Activated CD4-positive, alpha-beta T cell treated with anti-CD3 and anti-CD28 coated beads for 36 hours (primary cell): ENCODE data around the gene RPL13. TPM values are rescaled to one million over a fixed set of nuclear protein-coding genes. Genes with fewer than 3 reads are reported as not detected.

ENCODE experiments used
- ATAC-seq: fragments of 200-7000 bp; cut with Tn5 transposase; one replicate; pipeline ENCODE4 v1.10.0; 2021; ENCODE audit warnings: mild to moderate bottlenecking, moderate library complexity
- CTCF ChIA-PET: fragments of 350-600 bp; sonication (Branson Sonifier 250); formaldehyde crosslinking; loops from one replicate; lab custom pipeline; 2021; ENCODE audit warnings: antibody characterized with exemption; lab: Charles Lee
- POLR2A ChIA-PET: fragments of 350-600 bp; sonication (Branson Sonifier 250); formaldehyde crosslinking; loops from one replicate; lab custom pipeline; 2021; ENCODE audit warnings: antibody characterized with exemption, inconsistent platforms; lab: Charles Lee
- DNase-seq: peaks from one replicate; pipeline ENCODE4 v3.0.0-alpha.2; 2020
- H3K27ac Mint-ChIP-seq: one replicate; pipeline ENCODE4 v1.8.0; 2021; ENCODE audit warnings: mixed read lengths
- H3K27me3 Mint-ChIP-seq: one replicate; pipeline ENCODE4 v1.8.0; 2021; ENCODE audit warnings: mixed read lengths
- H3K36me3 Mint-ChIP-seq: one replicate; pipeline ENCODE4 v1.8.0; 2021; ENCODE audit warnings: low read depth, mixed read lengths
- H3K4me1 Mint-ChIP-seq: one replicate; pipeline ENCODE4 v1.8.0; 2021; ENCODE audit warnings: mixed read lengths
- H3K4me3 Mint-ChIP-seq: one replicate; pipeline ENCODE4 v1.8.0; 2021; ENCODE audit warnings: mild to moderate bottlenecking, moderate library complexity, mixed read lengths
- H3K9me3 Mint-ChIP-seq: one replicate; pipeline ENCODE4 v1.8.0; 2021; ENCODE audit warnings: low read depth, mixed read lengths
- intact Hi-C, 2 experiments: fragments of 100-400 bp; cut with DNase I in 1 of 2; cut with micrococcal nuclease in 1 of 2; formaldehyde crosslinking; loops; one replicate each; pipeline versions ENCODE4 v1.14.2 to v1.15.1; 2022 to 2024; cut with DNase I, micrococcal nuclease
- total RNA-seq, 2 experiments: library from RNA; stranded (reverse); gene quantifications; one replicate each; pipeline ENCODE4 v1.2.3, GENCODE V29; 2021

Gene RPL13
- total RNA-seq, 2 experiments from 2014 or later, result 2,518 to 3,038 TPM

GRCh38 chr16:89555265-89555664 lies 5.2 kb upstream of the RPL13 start:
- Mint-ChIP-seq H3K36me3 (peaks cover 13% of the 10 kb centered on the region), H3K27ac (no peak overlapping the region), H3K4me3 (no peak overlapping the region), H3K4me1 (peaks cover 9% of the 10 kb centered on the region), H3K27me3 (no peaks in the 10 kb centered on the region), H3K9me3 (no peaks in the 10 kb centered on the region)
- CTCF ChIA-PET, result interaction anchor here (0.6 kb wide), 1 partner anchor 107 kb away, joined by 3 read pairs; no protein-coding TSS in a partner anchor
- POLR2A ChIA-PET, result no interaction called here
- intact Hi-C loops, result no loop called here
- ATAC-seq (no peak), DNase-seq (no peak)

DNA sequence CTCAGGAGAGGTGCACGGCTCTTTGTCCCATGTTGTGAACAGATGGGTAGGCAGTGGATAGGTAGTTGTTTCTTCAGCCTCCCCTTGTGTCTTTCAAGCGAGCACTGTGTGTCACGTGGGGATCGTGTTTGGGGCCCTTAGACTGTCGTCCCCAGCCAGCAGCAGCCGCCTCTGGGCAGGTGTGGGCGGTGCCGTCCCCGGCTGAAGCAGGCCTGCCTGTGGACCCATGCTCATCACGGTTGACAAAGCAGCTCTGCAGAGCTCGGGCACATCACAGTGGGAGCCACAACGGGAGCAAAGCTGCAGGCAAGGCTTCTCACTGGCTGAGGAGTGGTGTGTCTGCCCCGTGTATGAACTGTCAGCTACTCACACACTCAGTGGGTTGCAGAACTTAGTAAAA lies 4.7 kb upstream of the RPL13 start:
- intact Hi-C loops, result loop anchor here in 1 of 2 experiments (2.0 kb wide), 1 partner anchor 223 kb away; no protein-coding TSS in a partner anchor
- Mint-ChIP-seq H3K9me3 (no peaks in the 10 kb centered on the region), H3K4me1 (peaks cover 9% of the 10 kb centered on the region), H3K27me3 (no peaks in the 10 kb centered on the region), H3K36me3 (peaks cover 16% of the 10 kb centered on the region), H3K4me3 (no peak overlapping the region), H3K27ac (no peak overlapping the region)
- CTCF ChIA-PET, result interaction anchor here (0.6 to 0.7 kb wide), 2 partner anchors 10 to 107 kb away, joined by 3 read pairs; no protein-coding TSS in a partner anchor
- DNase-seq, result no peak
- POLR2A ChIA-PET, result no interaction called here
- ATAC-seq, result no peak

- Mint-ChIP-seq H3K27ac (peak overlapping the region; percentile 26), H3K4me1 (peaks cover 11% of the 10 kb centered on the region), H3K4me3 (no peak overlapping the region), H3K27me3 (no peaks in the 10 kb centered on the region), H3K36me3 (peaks cover 23% of the 10 kb centered on the region), H3K9me3 (no peaks in the 10 kb centered on the region)
- ATAC-seq, result peak; percentile 68
- CTCF ChIA-PET, result interaction anchor here (0.8 to 1.3 kb wide), 4 partner anchors 9 to 310 kb away, joined by 3 to 4 read pairs (median 3); no protein-coding TSS in a partner anchor
- POLR2A ChIA-PET, result interaction anchor here (0.6 kb wide), 1 partner anchor 390 kb away, joined by 4 read pairs; no protein-coding TSS in a partner anchor
- intact Hi-C loops, result loop anchor here in 1 of 2 experiments (2.0 kb wide), 1 partner anchor 224 kb away; no protein-coding TSS in a partner anchor
- DNase-seq, result peak; percentile 93
Observed at GRCh38 chr16:89556750-89557689, 3.5 kb upstream of the RPL13 start.

DNA sequence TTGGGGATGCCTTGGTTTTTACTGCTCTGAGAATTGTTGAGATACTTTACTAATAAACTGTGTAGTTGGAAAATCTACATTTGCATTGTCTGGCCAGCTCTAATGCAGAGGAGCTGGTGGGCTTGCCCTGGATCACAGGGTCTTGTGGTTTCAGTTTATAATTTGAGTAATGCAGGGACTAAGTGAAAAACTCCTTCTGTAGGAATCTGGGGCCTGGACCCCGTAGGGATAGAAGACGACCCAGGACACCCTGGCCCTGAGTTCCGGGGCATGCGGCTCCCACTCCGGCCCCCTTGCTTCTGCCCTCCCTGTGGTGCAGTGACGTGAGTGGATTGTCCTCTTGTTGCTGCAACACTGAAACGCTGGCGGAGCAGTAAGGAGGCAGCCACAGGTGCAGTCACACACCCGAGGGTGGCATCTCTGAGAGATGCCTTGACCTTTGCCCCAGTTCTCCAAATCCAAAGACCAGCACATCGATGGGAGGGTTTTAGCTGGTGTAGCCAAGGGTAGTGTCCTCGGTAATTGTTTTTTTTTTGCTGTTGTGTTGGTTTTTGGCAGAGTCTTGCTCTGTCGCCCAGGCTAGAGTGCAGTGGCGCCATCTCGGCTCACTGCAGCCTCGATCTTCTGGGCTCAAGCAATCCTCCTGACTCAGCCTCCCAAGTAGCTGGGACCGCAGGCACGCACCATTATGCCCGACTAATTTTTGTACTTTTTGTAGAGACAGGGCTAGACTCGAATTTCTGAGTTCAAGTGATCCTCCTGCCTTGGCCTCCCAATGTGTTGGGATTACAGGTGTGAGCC lies 2.6 kb upstream of the RPL13 start:
- CTCF ChIA-PET, result interaction anchor here (1.1 to 1.7 kb wide), 3 partner anchors 9 to 311 kb away, joined by 3 to 4 read pairs (median 4); no protein-coding TSS in a partner anchor
- Mint-ChIP-seq H3K27ac (no peak overlapping the region), H3K4me3 (no peak overlapping the region), H3K9me3 (no peaks in the 10 kb centered on the region), H3K27me3 (no peaks in the 10 kb centered on the region), H3K36me3 (peaks cover 31% of the 10 kb centered on the region), H3K4me1 (peaks cover 19% of the 10 kb centered on the region)
- intact Hi-C loops, result loop anchor here in 1 of 2 experiments (2.0 kb wide), 1 partner anchor 225 kb away; no protein-coding TSS in a partner anchor
- ATAC-seq (no peak), DNase-seq (no peak)
- POLR2A ChIA-PET, result interaction anchor here (0.6 to 1.1 kb wide), 2 partner anchors 69 to 391 kb away, joined by 3 to 4 read pairs; no protein-coding TSS in a partner anchor

- intact Hi-C loops, result loop anchor here (2.0 to 5.0 kb wide), 5 partner anchors 74 to 1109 kb away; partner anchors contain the start of genes CDT1 (in 1 of the 2) and ZFPM1 (in 1 of the 2)
Observed at GRCh38 chr16:89561142-89561883, 831 bp downstream of the RPL13 start.

DNA sequence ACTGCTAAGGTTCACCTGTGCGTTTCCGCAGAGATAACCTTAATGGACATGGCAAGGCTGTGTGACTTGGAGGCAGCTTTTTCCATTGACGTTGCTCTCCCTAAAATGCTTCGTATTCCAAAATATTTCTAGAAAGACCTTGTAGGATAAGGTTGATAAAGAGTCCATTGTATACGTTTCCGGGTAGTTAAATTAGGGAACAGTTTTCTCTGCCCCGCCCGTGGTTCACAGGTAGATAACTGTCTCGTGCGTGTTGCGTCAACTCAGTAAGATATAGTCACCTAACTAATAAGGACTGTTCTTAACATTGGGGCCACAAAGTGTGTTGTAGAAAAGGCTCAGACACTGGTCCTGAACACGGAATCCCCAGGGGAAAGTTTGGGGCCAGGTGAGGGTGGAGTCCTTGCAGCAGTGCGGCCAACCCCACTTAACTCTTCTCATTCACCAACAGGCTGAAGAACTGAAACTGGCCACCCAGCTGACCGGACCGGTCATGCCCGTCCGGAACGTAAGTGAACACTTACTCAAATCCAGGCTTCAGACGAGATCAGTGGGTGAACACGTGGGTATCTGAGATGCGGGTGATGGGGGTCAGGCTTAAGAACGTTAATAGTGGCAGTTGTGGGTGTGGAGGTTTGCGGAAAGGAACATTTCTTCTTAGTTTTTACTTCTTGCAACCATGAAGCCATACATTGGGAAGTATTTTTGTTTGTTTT lies 1.6 kb downstream of the RPL13 start:
- no peak for DNase-seq
- Mint-ChIP-seq H3K36me3 (peaks cover 51% of the 10 kb centered on the region), H3K27me3 (no peaks in the 10 kb centered on the region)

More at GRCh38 chr16:89561142-89561883, 831 bp downstream of the RPL13 start:
- H3K4me3 Mint-ChIP-seq, result peak overlapping the region; percentile 95
- ATAC-seq, result no peak
- H3K9me3 Mint-ChIP-seq, result no peaks in the 10 kb centered on the region
- peaks cover 50% of the 10 kb centered on the region for H3K36me3 Mint-ChIP-seq
- ChIA-PET CTCF (no interaction called here), POLR2A (interaction anchor here (1.1 kb wide), 1 partner anchor 53 kb away, joined by 3 read pairs; the partner anchor contains the start of gene SPG7)
- no peak for DNase-seq
- H3K4me1 Mint-ChIP-seq, result peaks cover 54% of the 10 kb centered on the region
- no peaks in the 10 kb centered on the region for H3K27me3 Mint-ChIP-seq
- peak overlapping the region; percentile 92 for H3K27ac Mint-ChIP-seq

DNA sequence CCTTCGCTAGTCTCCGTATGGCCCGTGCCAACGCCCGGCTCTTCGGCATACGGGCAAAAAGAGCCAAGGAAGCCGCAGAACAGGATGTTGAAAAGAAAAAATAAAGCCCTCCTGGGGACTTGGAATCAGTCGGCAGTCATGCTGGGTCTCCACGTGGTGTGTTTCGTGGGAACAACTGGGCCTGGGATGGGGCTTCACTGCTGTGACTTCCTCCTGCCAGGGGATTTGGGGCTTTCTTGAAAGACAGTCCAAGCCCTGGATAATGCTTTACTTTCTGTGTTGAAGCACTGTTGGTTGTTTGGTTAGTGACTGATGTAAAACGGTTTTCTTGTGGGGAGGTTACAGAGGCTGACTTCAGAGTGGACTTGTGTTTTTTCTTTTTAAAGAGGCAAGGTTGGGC lies 2.5 kb downstream of the RPL13 start:
- Mint-ChIP-seq H3K27me3 (no peaks in the 10 kb centered on the region), H3K27ac (peak overlapping the region; percentile 92), H3K4me3 (peak overlapping the region; percentile 95), H3K9me3 (no peaks in the 10 kb centered on the region), H3K4me1 (peaks cover 49% of the 10 kb centered on the region), H3K36me3 (peaks cover 48% of the 10 kb centered on the region)
- ChIA-PET POLR2A (interaction anchor here (0.7 to 1.0 kb wide), 2 partner anchors 55 to 73 kb away, joined by 3 to 4 read pairs; no protein-coding TSS in a partner anchor), CTCF (interaction anchor here (0.7 kb wide), 1 partner anchor 1784 kb away, joined by 3 read pairs; no protein-coding TSS in a partner anchor)
- intact Hi-C loops, result loop anchor here (5.0 kb wide), 2 partner anchors 76 to 761 kb away; partner anchors contain the start of gene CDT1 (in 1 of the 2)
- DNase-seq (no peak), ATAC-seq (no peak)

More for the DNA sequence above, 1.6 kb downstream of the RPL13 start:
- Mint-ChIP-seq H3K9me3 (no peaks in the 10 kb centered on the region), H3K4me3 (peak overlapping the region; percentile 95), H3K4me1 (peaks cover 55% of the 10 kb centered on the region), H3K27ac (peak overlapping the region; percentile 92)
- no peak for ATAC-seq
- POLR2A ChIA-PET, result interaction anchor here (0.7 to 1.1 kb wide), 2 partner anchors 54 to 74 kb away, joined by 3 read pairs; partner anchors contain the start of gene SPG7
- intact Hi-C loops, result loop anchor here (2.0 to 5.0 kb wide), 5 partner anchors 75 to 1109 kb away; partner anchors contain the start of genes CDT1 (in 1 of the 2) and ZFPM1 (in 1 of the 2)
- CTCF ChIA-PET, result interaction anchor here (0.7 kb wide), 1 partner anchor 1783 kb away, joined by 3 read pairs; no protein-coding TSS in a partner anchor

DNA sequence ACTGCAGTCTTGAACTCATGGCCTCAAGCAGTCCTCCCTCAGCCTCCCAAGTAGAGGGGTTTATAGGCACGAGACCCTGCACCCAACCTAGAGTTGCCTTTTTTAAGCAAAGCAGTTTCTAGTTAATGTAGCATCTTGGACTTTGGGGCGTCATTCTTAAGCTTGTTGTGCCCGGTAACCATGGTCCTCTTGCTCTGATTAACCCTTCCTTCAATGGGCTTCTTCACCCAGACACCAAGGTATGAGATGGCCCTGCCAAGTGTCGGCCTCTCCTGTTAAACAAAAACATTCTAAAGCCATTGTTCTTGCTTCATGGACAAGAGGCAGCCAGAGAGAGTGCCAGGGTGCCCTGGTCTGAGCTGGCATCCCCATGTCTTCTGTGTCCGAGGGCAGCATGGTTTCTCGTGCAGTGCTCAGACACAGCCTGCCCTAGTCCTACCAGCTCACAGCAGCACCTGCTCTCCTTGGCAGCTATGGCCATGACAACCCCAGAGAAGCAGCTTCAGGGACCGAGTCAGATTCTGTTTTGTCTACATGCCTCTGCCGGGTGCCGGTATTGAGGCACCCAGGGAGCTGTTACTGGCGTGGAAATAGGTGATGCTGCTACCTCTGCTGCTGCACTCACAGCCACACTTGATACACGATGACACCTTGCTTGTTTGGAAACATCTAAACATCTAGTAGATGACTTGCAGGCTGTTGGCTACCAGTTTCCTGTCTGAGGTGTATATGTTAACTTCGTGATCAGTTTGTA lies 3.3 kb downstream of the RPL13 start:
- no peaks in the 10 kb centered on the region for H3K27me3 Mint-ChIP-seq
- ChIA-PET POLR2A (interaction anchor here (0.6 to 1.1 kb wide), 3 partner anchors 56 to 123 kb away, joined by 3 to 5 read pairs (median 4); partner anchors contain the start of gene CDK10), CTCF (interaction anchor here (0.7 kb wide), 1 partner anchor 44 kb away, joined by 3 read pairs; no protein-coding TSS in a partner anchor)
- intact Hi-C loops, result loop anchor here (2.0 to 5.0 kb wide), 3 partner anchors 77 to 762 kb away; partner anchors contain the start of gene CDT1 (in 1 of the 2)
- DNase-seq (peak; percentile 31), ATAC-seq (no peak)
- peaks cover 48% of the 10 kb centered on the region for H3K36me3 Mint-ChIP-seq
- peak overlapping the region; percentile 95 for H3K4me3 Mint-ChIP-seq
- H3K9me3 Mint-ChIP-seq, result no peaks in the 10 kb centered on the region
- peak overlapping the region; percentile 24 for H3K27ac Mint-ChIP-seq
- H3K4me1 Mint-ChIP-seq, result peaks cover 49% of the 10 kb centered on the region
